Cardiac muscle cell (in vitro differentiated cells and primary cell): ENCODE results near the gene CD3G. TPM values are rescaled to one million over a fixed set of nuclear protein-coding genes. Genes with fewer than 3 reads are reported as not detected.
"Not testable (repeated sequence)": the region's sequence is repeated elsewhere in the genome, so short reads cannot be mapped to it uniquely, and the experiment has no call there.

Experiments used
- DNase-seq, 2 donors: peaks; one replicate each; pipeline versions ENCODE4 v3.0.0 to v3.0.0-alpha.2; 2010 to 2017; ENCODE audit warnings: low read depth in 1 of 2, low spot score in 1 of 2
- H3K27ac ChIP-seq: fragments of 200-600 bp; sonication (generic); 2 replicates; pipeline ENCODE4 v1.5.1; 2016
- H3K27me3 ChIP-seq: fragments of 200-600 bp; sonication (generic); 2 replicates; pipeline ENCODE4 v1.6.0; 2016; ENCODE audit warnings: control low read depth
- H3K36me3 ChIP-seq: fragments of 200-600 bp; sonication (generic); 2 replicates; pipeline ENCODE4 v1.5.1; 2016; ENCODE audit warnings: control low read depth
- H3K4me1 ChIP-seq: fragments of 200-600 bp; sonication (generic); 2 replicates; pipeline ENCODE4 v1.8.1; 2017; ENCODE audit warnings: low read depth, mild to moderate bottlenecking, mixed run types
- H3K4me3 ChIP-seq: fragments of 200-600 bp; sonication (generic); 2 replicates; pipeline ENCODE4 v1.5.1; 2016; ENCODE audit warnings: mild to moderate bottlenecking
- H3K9me3 ChIP-seq: fragments of 200-600 bp; sonication (generic); 2 replicates; pipeline ENCODE4 v1.5.1; 2017; ENCODE audit warnings: low read depth, mild to moderate bottlenecking, control low read depth
- polyA plus RNA-seq: library from polyadenylated mRNA; unstranded; fragments of >200 nt; fragmentation: Nextera tagmentation; extraction: Ambion mirVana; gene quantifications from 2 replicates; pipeline ENCODE4 v1.2.1, GENCODE V29; 2016
- total RNA-seq: library from RNA; depleted of rRNA; stranded (reverse); fragments of >200 nt; gene quantifications from 2 replicates; pipeline ENCODE4 v1.2.3, GENCODE V29; 2016
- TF ChIP-seq, protein P1 (sequence below): IDR thresholded peaks from 2 replicates; pipeline ENCODE4 v1.5.1; 2012; ENCODE audit warnings: low read depth, mild to moderate bottlenecking, low read length

The CD3G gene
- total and polyA plus RNA-seq, 2 experiments from 2014 or later, result not detected

DNA sequence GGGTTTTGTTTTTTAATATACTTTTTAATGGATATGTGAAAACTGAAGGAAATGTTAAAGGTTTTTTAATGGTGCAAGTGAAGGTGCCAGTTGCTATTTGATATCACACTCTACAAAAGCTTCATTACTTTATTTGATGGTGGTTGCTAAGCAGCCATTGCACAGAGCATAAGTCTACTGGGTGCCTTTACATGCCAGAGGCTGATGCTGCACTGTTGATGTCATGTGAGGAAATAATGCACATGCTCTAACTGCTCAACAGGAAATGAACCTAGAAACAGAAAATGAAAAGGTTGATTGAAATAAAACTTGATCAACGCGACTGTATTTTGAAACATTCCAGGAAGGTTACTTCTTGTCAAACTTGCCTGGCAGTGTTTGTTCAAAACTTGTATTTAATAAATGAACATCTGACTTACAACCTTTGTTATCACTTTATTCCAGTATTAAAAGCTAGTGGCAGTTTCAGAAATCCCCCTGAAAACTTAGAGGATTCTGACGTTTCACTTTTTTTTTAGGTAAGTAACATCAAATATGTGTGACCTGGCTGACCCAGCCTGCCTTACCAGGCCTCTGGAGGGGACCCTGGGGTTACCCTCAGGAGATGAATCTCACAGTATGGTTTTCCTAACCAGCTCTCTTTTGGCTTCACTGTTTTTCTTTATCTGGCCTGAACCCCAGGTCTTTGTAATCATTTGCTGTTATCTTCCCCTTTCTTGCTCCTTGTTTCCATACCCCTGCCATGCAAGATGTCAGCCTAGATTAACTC is 54.8 kb downstream of the CD3G start:
- DNase-seq, result peak in 1 of 2 donors; percentile 59
- Histone ChIP-seq H3K27me3 (no peaks in the 10 kb centered on the region), H3K27ac (no peak overlapping the region)

DNA sequence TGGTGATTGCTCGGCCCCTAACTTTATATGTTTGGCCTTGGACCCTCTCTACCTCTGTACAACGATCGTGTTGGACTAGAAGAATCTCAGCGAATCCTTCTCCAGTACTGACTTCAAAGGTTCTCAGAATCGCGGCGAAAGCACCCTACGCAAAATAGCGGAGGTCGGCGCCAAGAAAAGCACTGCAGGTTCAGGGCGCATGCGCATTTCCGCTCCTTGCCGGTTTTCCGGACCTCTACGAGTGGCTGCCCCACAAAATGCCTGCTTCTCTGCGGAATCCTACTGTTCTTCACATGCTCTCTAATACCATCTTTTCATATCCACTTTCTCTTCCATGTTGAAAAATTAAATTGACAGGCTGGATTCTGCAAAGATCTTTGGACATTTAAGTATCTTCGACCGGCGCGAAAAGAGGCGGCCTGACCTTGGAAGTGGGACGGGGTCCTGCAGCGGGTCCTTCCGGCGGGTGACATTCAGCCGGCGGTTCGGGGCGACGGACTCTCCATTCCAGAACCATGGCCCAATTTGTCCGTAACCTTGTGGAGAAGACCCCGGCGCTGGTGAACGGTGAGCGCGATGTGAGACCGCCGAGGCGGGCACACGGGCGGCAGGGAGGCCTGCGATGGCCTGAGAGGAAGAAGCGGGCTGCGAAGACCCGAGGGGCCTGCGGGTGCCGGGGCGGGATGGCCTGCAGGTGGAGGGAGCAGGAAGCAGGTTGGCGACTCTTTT is 57.2 kb downstream of the CD3G start, which contains the start of gene ATP5MG:
TSS of gene ATP5MG (plus strand) at position 456 of the 729 bp plus-strand sequence. CDS start at position 516, 60 bp downstream.
- Histone ChIP-seq H3K27ac (peak within 1 kb of the TSS; percentile 94), H3K4me3 (peak within 1 kb of the TSS; percentile 94), H3K9me3 (no peaks in the 10 kb centered on the region), H3K36me3 (peaks cover 5% of the 10 kb centered on the region), H3K27me3 (no peaks in the 10 kb centered on the region), H3K4me1 (peaks cover 7% of the 10 kb centered on the region)
- TF ChIP-seq, protein P1, sequence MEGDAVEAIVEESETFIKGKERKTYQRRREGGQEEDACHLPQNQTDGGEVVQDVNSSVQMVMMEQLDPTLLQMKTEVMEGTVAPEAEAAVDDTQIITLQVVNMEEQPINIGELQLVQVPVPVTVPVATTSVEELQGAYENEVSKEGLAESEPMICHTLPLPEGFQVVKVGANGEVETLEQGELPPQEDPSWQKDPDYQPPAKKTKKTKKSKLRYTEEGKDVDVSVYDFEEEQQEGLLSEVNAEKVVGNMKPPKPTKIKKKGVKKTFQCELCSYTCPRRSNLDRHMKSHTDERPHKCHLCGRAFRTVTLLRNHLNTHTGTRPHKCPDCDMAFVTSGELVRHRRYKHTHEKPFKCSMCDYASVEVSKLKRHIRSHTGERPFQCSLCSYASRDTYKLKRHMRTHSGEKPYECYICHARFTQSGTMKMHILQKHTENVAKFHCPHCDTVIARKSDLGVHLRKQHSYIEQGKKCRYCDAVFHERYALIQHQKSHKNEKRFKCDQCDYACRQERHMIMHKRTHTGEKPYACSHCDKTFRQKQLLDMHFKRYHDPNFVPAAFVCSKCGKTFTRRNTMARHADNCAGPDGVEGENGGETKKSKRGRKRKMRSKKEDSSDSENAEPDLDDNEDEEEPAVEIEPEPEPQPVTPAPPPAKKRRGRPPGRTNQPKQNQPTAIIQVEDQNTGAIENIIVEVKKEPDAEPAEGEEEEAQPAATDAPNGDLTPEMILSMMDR, result no peak
- DNase-seq, result peak; percentile 94 to 95

More for the DNA sequence above, 54.8 kb downstream of the CD3G start:
- Histone ChIP-seq H3K4me1 (peaks cover 7% of the 10 kb centered on the region), H3K36me3 (peaks cover 18% of the 10 kb centered on the region), H3K9me3 (no peaks in the 10 kb centered on the region), H3K4me3 (no peak overlapping the region)
- TF ChIP-seq, protein P1, result no peak

DNA sequence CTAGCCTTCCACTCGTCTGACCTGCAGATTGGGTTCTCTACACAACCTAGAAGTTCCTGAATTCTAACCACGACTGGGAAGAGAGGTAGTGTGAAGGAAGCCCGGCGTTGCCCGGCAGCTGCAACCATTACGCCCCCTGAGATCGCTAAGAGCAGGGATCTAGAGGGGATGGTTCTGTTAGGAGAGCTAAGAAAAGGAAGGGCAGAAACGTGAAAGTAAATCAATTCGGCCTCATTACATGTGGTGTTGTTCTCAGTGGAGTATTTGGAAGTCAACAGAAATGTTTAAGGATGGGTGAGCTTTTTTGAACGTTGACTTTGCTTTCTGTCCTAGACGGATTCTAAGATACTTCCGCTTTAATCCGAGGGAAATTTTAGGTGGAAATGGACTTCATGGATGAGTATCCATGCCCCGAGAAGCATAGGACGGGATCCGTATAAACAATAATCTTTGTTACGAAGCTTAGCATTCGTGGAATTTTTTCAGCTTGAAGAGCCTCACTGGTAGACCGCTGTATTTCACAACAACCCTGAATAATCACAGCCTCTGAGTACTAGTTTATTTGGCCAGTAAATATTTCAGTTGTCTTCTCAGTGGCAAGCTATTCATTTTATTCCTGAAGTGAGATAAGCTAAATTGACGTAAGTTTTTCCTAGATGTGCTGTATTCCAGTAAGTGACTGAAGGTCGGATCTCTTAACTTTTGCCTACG is 57.9 kb downstream of the CD3G start:
- peaks cover 5% of the 10 kb centered on the region for H3K36me3 ChIP-seq
- peak in 1 of 2 donors; percentile 94 for DNase-seq
- TF ChIP-seq, protein P1, result no peak
- no peaks in the 10 kb centered on the region for H3K27me3 ChIP-seq
- peak overlapping the region; percentile 94 for H3K4me3 ChIP-seq
- H3K4me1 ChIP-seq, result peaks cover 7% of the 10 kb centered on the region
- H3K9me3 ChIP-seq, result no peaks in the 10 kb centered on the region
- H3K27ac ChIP-seq, result peak overlapping the region; percentile 94

DNA sequence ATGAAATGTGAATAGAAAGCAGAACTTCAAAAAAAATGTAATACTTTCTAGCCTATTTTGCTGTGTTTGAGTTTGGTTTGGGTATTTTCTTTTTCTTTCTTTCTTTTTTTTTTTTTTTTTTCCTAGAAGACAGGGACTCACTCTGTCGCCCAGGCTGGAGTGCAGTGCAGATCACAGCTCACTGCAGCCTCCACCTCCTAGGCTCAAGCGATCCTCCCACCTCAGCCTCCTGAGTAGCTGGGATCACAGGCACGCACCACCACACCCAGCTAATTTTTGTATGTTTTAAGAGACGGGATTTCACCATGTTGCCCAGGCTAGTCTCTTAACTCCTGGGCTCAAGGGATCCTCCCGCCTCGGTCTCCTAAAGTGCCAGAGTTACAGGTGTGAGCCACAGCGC is 58.5 kb downstream of the CD3G start:
- Histone ChIP-seq H3K4me3 (peak overlapping the region; percentile 94), H3K36me3 (peaks cover 10% of the 10 kb centered on the region), H3K27ac (peak overlapping the region; percentile 94)
- not testable (repeated sequence) for DNase-seq, H3K27me3 ChIP-seq, H3K9me3 ChIP-seq, H3K4me1 ChIP-seq

Other genes starting within 250 kb of the CD3G start
- 0.11 and 0.21 TPM in 2 replicates for gene SCN4B, start 191.5 kb upstream of the CD3G start, total RNA-seq
- gene SCN4B, start 191.5 kb upstream of the CD3G start, polyA plus RNA-seq, result 0.39 TPM in 1 of 2 replicates, not detected in the other
- gene SCN2B, start 167.7 kb upstream of the CD3G start, total RNA-seq, result 1.5 and 2.5 TPM in 2 replicates
- gene SCN2B, start 167.7 kb upstream of the CD3G start, polyA plus RNA-seq, result 0.87 and 2.2 TPM in 2 replicates
- not detected in 2 replicates for gene JAML, start 119.3 kb upstream of the CD3G start, total RNA-seq
- not detected in 2 replicates for gene JAML, start 119.3 kb upstream of the CD3G start, polyA plus RNA-seq
- 0.12 and 0.49 TPM in 2 replicates for gene MPZL3, start 92.0 kb upstream of the CD3G start, total RNA-seq
- 0.07 TPM in 1 of 2 replicates, not detected in the other for gene MPZL3, start 92.0 kb upstream of the CD3G start, polyA plus RNA-seq
- 0.39 TPM in 1 of 2 replicates, not detected in the other for gene MPZL2, start 80.0 kb upstream of the CD3G start, total RNA-seq
- 0.13 TPM in 1 of 2 replicates, not detected in the other for gene MPZL2, start 80.0 kb upstream of the CD3G start, polyA plus RNA-seq
- gene CD3E, start 39.6 kb upstream of the CD3G start, total RNA-seq, result not detected in 2 replicates
- gene CD3E, start 39.6 kb upstream of the CD3G start, polyA plus RNA-seq, result not detected in 2 replicates
- gene CD3D, start 1.6 kb upstream of the CD3G start, total RNA-seq, result not detected in 2 replicates
- gene CD3D, start 1.6 kb upstream of the CD3G start, polyA plus RNA-seq, result not detected in 2 replicates
- gene UBE4A, start 15.3 kb downstream of the CD3G start, total RNA-seq, result 23.6 and 25.9 TPM in 2 replicates
- gene UBE4A, start 15.3 kb downstream of the CD3G start, polyA plus RNA-seq, result 17.4 and 26.6 TPM in 2 replicates
- gene ATP5MG, start 57.3 kb downstream of the CD3G start, total RNA-seq, result 65.3 and 90.5 TPM in 2 replicates
- 734 and 884 TPM in 2 replicates for gene ATP5MG, start 57.3 kb downstream of the CD3G start, polyA plus RNA-seq
- 23.4 and 48.2 TPM in 2 replicates for gene KMT2A, start 92.1 kb downstream of the CD3G start, total RNA-seq
- gene KMT2A, start 92.1 kb downstream of the CD3G start, polyA plus RNA-seq, result 28.0 and 31.6 TPM in 2 replicates
- 8.2 and 11.3 TPM in 2 replicates for gene TTC36, start 183.1 kb downstream of the CD3G start, total RNA-seq
- gene TTC36, start 183.1 kb downstream of the CD3G start, polyA plus RNA-seq, result 4.6 and 5.6 TPM in 2 replicates
- 50.0 and 51.3 TPM in 2 replicates for gene TMEM25, start 186.8 kb downstream of the CD3G start, total RNA-seq
- 34.9 and 41.1 TPM in 2 replicates for gene TMEM25, start 186.8 kb downstream of the CD3G start, polyA plus RNA-seq
- gene IFT46, start 221.6 kb downstream of the CD3G start, total RNA-seq, result 22.0 and 25.2 TPM in 2 replicates
- gene IFT46, start 221.6 kb downstream of the CD3G start, polyA plus RNA-seq, result 24.5 and 24.8 TPM in 2 replicates
- gene ARCN1, start 228.1 kb downstream of the CD3G start, total RNA-seq, result 77.6 and 94.3 TPM in 2 replicates
- 117 and 124 TPM in 2 replicates for gene ARCN1, start 228.1 kb downstream of the CD3G start, polyA plus RNA-seq